SK-N-SH (cell line): ENCODE results near the gene FABP7. TPM values are rescaled to one million over a fixed set of nuclear protein-coding genes. Genes with fewer than 3 reads are reported as not detected.

Experiments
- CTCF ChIA-PET: fragments of 300-600, 350-600 bp; formaldehyde crosslinking; extraction: SDS; loops from one replicate; lab custom pipeline; 2021; lab: Yijun Ruan, JAX
- POLR2A ChIA-PET: fragments of 350-600 bp; sonication (Branson Sonifier 250); formaldehyde crosslinking; extraction: SDS; loops from one replicate; lab custom pipeline; 2020; ENCODE audit warnings: antibody characterized with exemption, inconsistent platforms; lab: Yijun Ruan, JAX
- DNase-seq: peaks from one replicate; pipeline ENCODE4 v3.0.0; 2012
- H2AFZ ChIP-seq: fragments of 200-600 bp; sonication (generic); 2 replicates; pipeline ENCODE4 v1.8.1; 2016; ENCODE audit warnings: antibody characterized with exemption, mild to moderate bottlenecking, low read depth
- H3F3A ChIP-seq: fragments of 200-600 bp; sonication (generic); replicated peaks from 2 replicates; pipeline ENCODE3; 2016; ENCODE audit warnings: antibody characterized with exemption, mild to moderate bottlenecking; ENCODE audit not compliant: insufficient read depth
- H3K27ac ChIP-seq, 2 experiments: fragments of 200-500 bp in 1 of 2; fragments of 200-600 bp in 1 of 2; sonication (Bioruptor generic) in 1 of 2; sonication (generic), shearing (Covaris generic) in 1 of 2; 2 replicates each; pipeline versions ENCODE4 v1.5.1 to v1.6.1; 2014 to 2016; ENCODE audit warnings: low read depth in 2 of 2, inconsistent platforms in 1 of 2, low read length in 1 of 2, mild to moderate bottlenecking in 1 of 2, mixed read lengths in 1 of 2
- H3K27me3 ChIP-seq: fragments of 200-600 bp; sonication (generic), shearing (Covaris generic); 2 replicates; pipeline ENCODE4 v1.6.1; 2016; ENCODE audit warnings: mixed run types; ENCODE audit not compliant: insufficient read depth
- H3K36me3 ChIP-seq, 2 experiments: fragments of 200-500 bp in 1 of 2; fragments of 200-600 bp in 1 of 2; sonication (Bioruptor generic) in 1 of 2; sonication (generic) in 1 of 2; replicated peaks in 1 of 2; 2 replicates each; pipeline versions ENCODE3 to v1.5.1; 2014 to 2016; ENCODE audit warnings: low read length in 1 of 2, mild to moderate bottlenecking in 1 of 2; ENCODE audit not compliant: insufficient read depth in 2 of 2, control insufficient read depth in 1 of 2
- H3K4me1 ChIP-seq, 2 experiments: fragments of 200-500 bp in 1 of 2; fragments of 200-600 bp in 1 of 2; sonication (Bioruptor generic) in 1 of 2; sonication (generic), shearing (Covaris generic) in 1 of 2; 2 replicates each; pipeline versions ENCODE4 v1.5.1 to v1.6.1; 2014 to 2016; ENCODE audit warnings: low read depth in 1 of 2, low read length in 1 of 2, mixed run types in 1 of 2; ENCODE audit not compliant: insufficient read depth in 2 of 2, control insufficient read depth in 1 of 2
- H3K4me2 ChIP-seq: fragments of 200-600 bp; sonication (generic), shearing (Covaris generic); 2 replicates; pipeline ENCODE4 v1.6.1; 2017; ENCODE audit warnings: mixed run types
- H3K4me3 ChIP-seq, 2 experiments: fragments of 200-500 bp in 1 of 2; fragments of 200-600 bp in 1 of 2; sonication (Bioruptor generic) in 1 of 2; sonication (generic), shearing (Covaris generic) in 1 of 2; 2 replicates each; pipeline versions ENCODE4 v1.5.1 to v1.8.1; 2014 to 2016; ENCODE audit warnings: low read depth in 2 of 2, inconsistent platforms in 1 of 2, low read length in 1 of 2, mild to moderate bottlenecking in 1 of 2, mixed read lengths in 1 of 2, moderate library complexity in 1 of 2
- H3K79me2 ChIP-seq: fragments of 200-600 bp; sonication (generic); 2 replicates; pipeline ENCODE4 v1.8.1; 2017; ENCODE audit warnings: mild to moderate bottlenecking; ENCODE audit not compliant: insufficient read depth
- H3K9ac ChIP-seq: fragments of 200-600 bp; sonication (generic); 2 replicates; pipeline ENCODE4 v1.6.1; 2017; ENCODE audit warnings: mixed run types
- H3K9me2 ChIP-seq: fragments of 200-600 bp; sonication (generic); 2 replicates; pipeline ENCODE4 v1.6.1; 2017; ENCODE audit warnings: mixed run types
- H3K9me3 ChIP-seq: fragments of 200-600 bp; sonication (generic); 2 replicates; pipeline ENCODE4 v1.6.1; 2017; ENCODE audit warnings: mixed run types, mild to moderate bottlenecking, moderate library complexity
- H4K20me1 ChIP-seq: fragments of 200-600 bp; sonication (generic); 2 replicates; pipeline ENCODE4 v1.6.1; 2017; ENCODE audit warnings: mild to moderate bottlenecking, mixed run types; ENCODE audit not compliant: insufficient read depth
- ELF1 ChIP-seq: IDR thresholded peaks from 2 replicates; pipeline ENCODE4 v1.4.0; 2012
- EZH2phosphoT487 ChIP-seq: fragments of 200-600 bp; sonication (generic); IDR thresholded peaks from 2 replicates; pipeline ENCODE4 v1.6.1; 2017; ENCODE audit warnings: low read depth, mixed run types, mild to moderate bottlenecking, antibody characterized with exemption, moderate library complexity, borderline replicate concordance
- FOXM1 ChIP-seq: IDR thresholded peaks from 2 replicates; pipeline ENCODE4 v1.4.0; 2012; ENCODE audit warnings: low read depth, mild to moderate bottlenecking
- GABPA ChIP-seq: IDR thresholded peaks from 2 replicates; pipeline ENCODE4 v1.4.0; 2012; ENCODE audit warnings: low read depth, mild to moderate bottlenecking
- MXI1 ChIP-seq: IDR thresholded peaks from 2 replicates; pipeline ENCODE4 v1.6.1; 2012; ENCODE audit warnings: mild to moderate bottlenecking, low read depth, low read length, improper control_type of control experiment
- RCOR1 ChIP-seq: fragments of 150-350 bp; IDR thresholded peaks from 2 replicates; pipeline ENCODE4 v1.6.1; 2017; ENCODE audit warnings: antibody characterized with exemption, low read length
- SIN3A ChIP-seq: IDR thresholded peaks from 2 replicates; pipeline ENCODE4 v1.6.1; 2012; ENCODE audit warnings: low read depth, mild to moderate bottlenecking, low read length, moderate library complexity, borderline replicate concordance
- TEAD4 ChIP-seq: IDR thresholded peaks from 2 replicates; pipeline ENCODE4 v1.4.0; 2012; ENCODE audit warnings: mild to moderate bottlenecking, borderline replicate concordance; ENCODE audit not compliant: insufficient read depth
- WGBS: methylation state at CpG from one replicate; pipeline ENCODE4 v1.1.6; 2017; ENCODE audit warnings: low lambda C conversion rate; 5-methylcytosine and 5-hydroxymethylcytosine counted together
- polyA plus RNA-seq, 3 experiments: library from polyadenylated mRNA; depleted of rRNA; stranded (reverse); fragments of >200 nt; gene quantifications; 2 replicates each; pipeline ENCODE4 v1.2.3, GENCODE V29; 2012
- TF ChIP-seq, protein P1 (sequence below): IDR thresholded peaks from 2 replicates; pipeline ENCODE4 v1.6.1; 2012; ENCODE audit warnings: mild to moderate bottlenecking, low read depth, low read length, moderate library complexity
- TF ChIP-seq, protein P2 (sequence below): fragments of 150-350 bp; IDR thresholded peaks from 2 replicates; pipeline ENCODE4 v1.6.1; 2016; ENCODE audit warnings: mild to moderate bottlenecking, low read depth, low read length
- TF ChIP-seq, protein P3 (sequence below): IDR thresholded peaks from 2 replicates; pipeline ENCODE4 v1.4.0; 2012; ENCODE audit warnings: low read depth, borderline replicate concordance

The FABP7 gene
- polyA plus RNA-seq, 1 of the 3 experiments (the other 2 are of a cell fraction): not detected

DNA sequence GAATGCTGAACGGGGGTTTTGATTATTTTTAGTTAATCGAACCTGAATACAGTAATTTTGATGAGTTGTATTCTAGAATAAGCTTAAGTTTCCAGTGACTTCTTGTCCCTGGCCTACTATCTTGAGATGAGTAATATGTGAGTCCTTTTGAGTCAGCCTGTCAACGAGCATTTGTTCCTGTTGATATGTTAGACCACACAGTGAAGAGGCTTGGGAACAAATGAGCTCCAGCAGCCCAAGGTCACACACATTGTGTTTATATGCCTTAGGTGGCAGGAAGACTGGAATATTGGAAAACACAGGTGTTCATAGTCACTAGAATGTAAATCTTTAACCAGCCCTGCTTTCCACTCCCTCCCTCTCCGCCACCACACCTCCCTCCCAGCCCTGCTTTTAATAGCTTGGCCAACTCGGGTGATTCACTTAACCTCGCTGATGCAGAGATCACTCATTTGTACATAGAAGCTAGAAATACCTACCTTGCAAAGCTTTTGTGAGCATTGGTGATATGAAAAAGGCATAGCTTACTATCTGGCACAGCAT is 18.7 kb downstream of the FABP7 start (continued):
- TF ChIP-seq, protein P1, sequence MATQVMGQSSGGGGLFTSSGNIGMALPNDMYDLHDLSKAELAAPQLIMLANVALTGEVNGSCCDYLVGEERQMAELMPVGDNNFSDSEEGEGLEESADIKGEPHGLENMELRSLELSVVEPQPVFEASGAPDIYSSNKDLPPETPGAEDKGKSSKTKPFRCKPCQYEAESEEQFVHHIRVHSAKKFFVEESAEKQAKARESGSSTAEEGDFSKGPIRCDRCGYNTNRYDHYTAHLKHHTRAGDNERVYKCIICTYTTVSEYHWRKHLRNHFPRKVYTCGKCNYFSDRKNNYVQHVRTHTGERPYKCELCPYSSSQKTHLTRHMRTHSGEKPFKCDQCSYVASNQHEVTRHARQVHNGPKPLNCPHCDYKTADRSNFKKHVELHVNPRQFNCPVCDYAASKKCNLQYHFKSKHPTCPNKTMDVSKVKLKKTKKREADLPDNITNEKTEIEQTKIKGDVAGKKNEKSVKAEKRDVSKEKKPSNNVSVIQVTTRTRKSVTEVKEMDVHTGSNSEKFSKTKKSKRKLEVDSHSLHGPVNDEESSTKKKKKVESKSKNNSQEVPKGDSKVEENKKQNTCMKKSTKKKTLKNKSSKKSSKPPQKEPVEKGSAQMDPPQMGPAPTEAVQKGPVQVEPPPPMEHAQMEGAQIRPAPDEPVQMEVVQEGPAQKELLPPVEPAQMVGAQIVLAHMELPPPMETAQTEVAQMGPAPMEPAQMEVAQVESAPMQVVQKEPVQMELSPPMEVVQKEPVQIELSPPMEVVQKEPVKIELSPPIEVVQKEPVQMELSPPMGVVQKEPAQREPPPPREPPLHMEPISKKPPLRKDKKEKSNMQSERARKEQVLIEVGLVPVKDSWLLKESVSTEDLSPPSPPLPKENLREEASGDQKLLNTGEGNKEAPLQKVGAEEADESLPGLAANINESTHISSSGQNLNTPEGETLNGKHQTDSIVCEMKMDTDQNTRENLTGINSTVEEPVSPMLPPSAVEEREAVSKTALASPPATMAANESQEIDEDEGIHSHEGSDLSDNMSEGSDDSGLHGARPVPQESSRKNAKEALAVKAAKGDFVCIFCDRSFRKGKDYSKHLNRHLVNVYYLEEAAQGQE: no peak
- no peak for TF ChIP-seq MXI1
- TF ChIP-seq, protein P2, sequence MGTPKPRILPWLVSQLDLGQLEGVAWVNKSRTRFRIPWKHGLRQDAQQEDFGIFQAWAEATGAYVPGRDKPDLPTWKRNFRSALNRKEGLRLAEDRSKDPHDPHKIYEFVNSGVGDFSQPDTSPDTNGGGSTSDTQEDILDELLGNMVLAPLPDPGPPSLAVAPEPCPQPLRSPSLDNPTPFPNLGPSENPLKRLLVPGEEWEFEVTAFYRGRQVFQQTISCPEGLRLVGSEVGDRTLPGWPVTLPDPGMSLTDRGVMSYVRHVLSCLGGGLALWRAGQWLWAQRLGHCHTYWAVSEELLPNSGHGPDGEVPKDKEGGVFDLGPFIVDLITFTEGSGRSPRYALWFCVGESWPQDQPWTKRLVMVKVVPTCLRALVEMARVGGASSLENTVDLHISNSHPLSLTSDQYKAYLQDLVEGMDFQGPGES: no peak
- TF ChIP-seq, all 33 proteins: peak for 7

DNA sequence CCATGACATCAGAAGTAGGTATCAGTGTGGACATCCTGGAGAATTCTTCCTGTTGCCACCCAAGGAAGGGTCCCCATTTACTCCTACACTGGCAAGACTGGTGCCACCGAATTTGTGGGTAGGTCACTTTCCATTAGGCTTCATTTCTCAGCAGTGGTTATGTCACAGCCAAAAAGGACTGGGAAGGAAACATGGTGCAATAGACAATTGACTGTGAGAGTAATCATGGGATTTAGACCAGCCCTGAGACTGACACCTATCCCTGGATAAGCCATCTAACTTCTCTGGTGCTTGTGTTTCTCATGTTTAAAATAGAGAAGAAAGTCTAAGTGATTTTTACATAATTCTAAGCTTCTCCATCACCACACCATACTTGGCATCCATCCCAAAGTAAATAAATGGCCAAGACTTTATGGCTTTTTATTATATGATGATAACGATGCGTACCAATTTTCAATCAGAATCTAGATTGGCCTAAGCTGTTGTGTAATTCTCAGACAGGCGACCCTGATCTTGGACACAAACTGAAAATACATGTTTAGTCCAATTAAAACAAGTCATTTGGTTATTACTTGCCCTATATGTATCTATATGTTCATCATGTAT is 19.7 kb downstream of the FABP7 start:
- WGBS: 41% methylated on average over 4 of the region's 4 CpGs

More for the DNA sequence above, 19.7 kb downstream of the FABP7 start:
- ChIA-PET CTCF (interaction anchor here (0.8 to 2.0 kb wide), 2 partner anchors 10 to 308 kb away, joined by 3 to 4 read pairs; partner anchors contain the start of gene SMPDL3A), POLR2A (no interaction called here)
- H4K20me1 ChIP-seq: no peaks in the 10 kb centered on the region
- H3K4me2 ChIP-seq: no peak overlapping the region
- no peak overlapping the region for H3K4me3 ChIP-seq
- no peak overlapping the region for H3K27ac ChIP-seq
- no peak overlapping the region for H2AFZ ChIP-seq
- peaks cover 13% of the 10 kb centered on the region for H3F3A ChIP-seq
- no peaks in the 10 kb centered on the region for H3K9me3 ChIP-seq
- H3K9ac ChIP-seq: no peak overlapping the region
- no peak for DNase-seq
- TF ChIP-seq EZH2phosphoT487: no peak
- TF ChIP-seq SIN3A: no peak
- TF ChIP-seq GABPA: no peak
- TF ChIP-seq, protein P3, sequence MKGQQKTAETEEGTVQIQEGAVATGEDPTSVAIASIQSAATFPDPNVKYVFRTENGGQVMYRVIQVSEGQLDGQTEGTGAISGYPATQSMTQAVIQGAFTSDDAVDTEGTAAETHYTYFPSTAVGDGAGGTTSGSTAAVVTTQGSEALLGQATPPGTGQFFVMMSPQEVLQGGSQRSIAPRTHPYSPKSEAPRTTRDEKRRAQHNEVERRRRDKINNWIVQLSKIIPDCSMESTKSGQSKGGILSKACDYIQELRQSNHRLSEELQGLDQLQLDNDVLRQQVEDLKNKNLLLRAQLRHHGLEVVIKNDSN: no peak
- no peak for TF ChIP-seq FOXM1
- no peak for TF ChIP-seq ELF1
- no peak for TF ChIP-seq RCOR1
- TF ChIP-seq TEAD4: no peak
- no peak for TF ChIP-seq MXI1
- TF ChIP-seq, protein P1: no peak
- TF ChIP-seq, all 33 proteins: peak for 0
- no peaks in the 10 kb centered on the region; a peak in 1 of 4 replicates for H3K4me1 ChIP-seq
- H3K9me2 ChIP-seq: no peaks in the 10 kb centered on the region
- no peaks in the 10 kb centered on the region for H3K36me3 ChIP-seq
- no peaks in the 10 kb centered on the region for H3K27me3 ChIP-seq
- H3K79me2 ChIP-seq: no peaks in the 10 kb centered on the region
